ENCODE results near the gene IL9. TPM values are rescaled to one million over a fixed set of nuclear protein-coding genes. Genes with fewer than 3 reads are reported as not detected.
A peak's percentile ranks its signal among the peaks of the same experiment; 100 is the strongest.

Gene IL9
- polyA plus RNA-seq (2013, experiment 1 of 2; ENCODE audit: insufficient read length): not detected
- polyA plus RNA-seq (2013, experiment 2 of 2; ENCODE audit: insufficient read length): not detected

- DNase-seq: no peak
These were observed at the start of gene IL9 for GRCh38 chr5:135895474-135896006. IL9 (minus strand) TSS chr5:135895841; CDS start chr5:135895816, 25 bp downstream.

DNA sequence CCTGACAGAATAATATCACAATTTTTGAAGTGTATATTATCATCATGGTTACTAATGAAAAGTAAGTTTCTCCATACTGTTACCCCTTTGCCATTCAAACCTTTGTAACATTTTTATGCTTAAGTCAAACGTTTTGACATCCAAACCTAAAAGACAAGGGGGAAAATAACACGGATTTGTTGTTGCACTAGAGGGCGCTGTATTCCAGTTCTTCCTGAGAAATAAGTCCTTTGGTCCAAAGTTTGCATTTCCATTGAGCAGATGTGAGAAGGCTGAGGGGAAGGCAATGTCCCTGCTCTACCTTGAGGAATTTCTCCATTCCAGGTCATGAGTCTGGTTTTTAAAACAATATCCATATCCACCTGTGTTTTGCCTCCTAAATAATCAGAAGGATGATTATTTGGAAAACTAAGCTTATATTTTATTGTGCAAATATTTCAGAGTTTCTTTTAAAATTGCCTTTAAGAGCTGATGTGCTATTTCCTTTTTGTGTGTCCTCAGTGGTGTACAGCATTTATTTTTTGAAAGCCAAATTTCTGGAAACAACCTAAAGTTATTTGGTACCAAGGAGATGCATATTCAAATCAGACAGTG lies 49.4 kb upstream of the IL9 start:
- DNase-seq: peak; percentile 83

- DNase-seq: no peak
These were observed 48.9 kb upstream of the IL9 start for GRCh38 chr5:135944564-135944963.

GRCh38 chr5:135942202-135942771 lies 46.6 kb upstream of the IL9 start:
- DNase-seq: no peak

- DNase-seq: no peak
These were observed 46.1 kb upstream of the IL9 start for GRCh38 chr5:135941711-135942110.

DNA sequence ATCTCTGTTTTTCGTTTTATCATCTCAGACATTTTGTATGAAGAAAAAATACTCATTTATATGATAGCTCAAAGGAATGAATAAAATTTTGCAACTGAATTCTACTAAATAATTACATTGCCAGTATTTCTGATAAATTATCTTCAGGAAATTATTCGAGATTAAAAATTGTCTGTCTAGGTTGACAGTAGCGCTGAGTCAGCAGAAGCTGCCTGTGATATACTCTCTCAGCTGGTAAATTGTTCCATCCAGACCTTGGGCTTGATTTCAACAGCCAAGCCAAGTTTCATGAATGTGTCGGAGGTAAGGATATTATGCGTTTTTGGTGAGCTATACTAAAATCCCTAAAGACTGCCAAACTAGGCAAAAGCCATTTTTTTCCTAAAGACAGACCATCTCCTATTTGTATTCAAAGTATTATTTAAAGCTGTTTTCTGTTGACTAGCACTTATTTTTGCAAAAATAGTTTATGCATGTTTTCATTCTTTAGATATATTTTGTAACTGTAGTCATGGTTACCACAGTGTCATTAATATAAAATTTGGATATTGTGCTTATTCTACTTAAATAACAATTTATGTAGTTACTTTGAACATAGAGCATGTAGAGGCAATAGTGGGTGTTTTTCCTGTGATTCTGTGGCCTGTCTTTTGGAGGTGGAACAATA lies 41.7 kb upstream of the IL9 start:
- DNase-seq: no peak

DNA sequence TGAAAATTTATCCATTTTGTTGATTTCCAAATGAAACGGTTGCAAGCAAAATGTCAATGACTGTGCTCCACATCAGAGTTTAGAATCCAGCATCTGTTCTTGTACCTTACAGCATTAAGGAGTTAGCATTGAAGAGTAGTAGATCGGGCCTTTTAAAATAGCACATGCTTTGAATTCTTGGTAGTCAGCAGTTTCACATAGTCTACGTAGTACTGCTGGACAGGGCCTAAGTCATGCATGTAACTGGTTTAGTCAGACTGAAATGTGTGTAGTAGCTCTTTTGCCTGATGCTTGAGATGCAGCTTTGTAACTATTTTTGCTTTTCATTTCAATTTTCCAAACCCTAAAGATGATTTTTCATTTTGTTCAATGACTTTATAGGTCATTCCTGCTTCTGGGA lies 39.3 kb upstream of the IL9 start:
- DNase-seq: peak; percentile 37

GRCh38 chr5:135930949-135931295 lies 35.3 kb upstream of the IL9 start:
- DNase-seq: no peak

DNA sequence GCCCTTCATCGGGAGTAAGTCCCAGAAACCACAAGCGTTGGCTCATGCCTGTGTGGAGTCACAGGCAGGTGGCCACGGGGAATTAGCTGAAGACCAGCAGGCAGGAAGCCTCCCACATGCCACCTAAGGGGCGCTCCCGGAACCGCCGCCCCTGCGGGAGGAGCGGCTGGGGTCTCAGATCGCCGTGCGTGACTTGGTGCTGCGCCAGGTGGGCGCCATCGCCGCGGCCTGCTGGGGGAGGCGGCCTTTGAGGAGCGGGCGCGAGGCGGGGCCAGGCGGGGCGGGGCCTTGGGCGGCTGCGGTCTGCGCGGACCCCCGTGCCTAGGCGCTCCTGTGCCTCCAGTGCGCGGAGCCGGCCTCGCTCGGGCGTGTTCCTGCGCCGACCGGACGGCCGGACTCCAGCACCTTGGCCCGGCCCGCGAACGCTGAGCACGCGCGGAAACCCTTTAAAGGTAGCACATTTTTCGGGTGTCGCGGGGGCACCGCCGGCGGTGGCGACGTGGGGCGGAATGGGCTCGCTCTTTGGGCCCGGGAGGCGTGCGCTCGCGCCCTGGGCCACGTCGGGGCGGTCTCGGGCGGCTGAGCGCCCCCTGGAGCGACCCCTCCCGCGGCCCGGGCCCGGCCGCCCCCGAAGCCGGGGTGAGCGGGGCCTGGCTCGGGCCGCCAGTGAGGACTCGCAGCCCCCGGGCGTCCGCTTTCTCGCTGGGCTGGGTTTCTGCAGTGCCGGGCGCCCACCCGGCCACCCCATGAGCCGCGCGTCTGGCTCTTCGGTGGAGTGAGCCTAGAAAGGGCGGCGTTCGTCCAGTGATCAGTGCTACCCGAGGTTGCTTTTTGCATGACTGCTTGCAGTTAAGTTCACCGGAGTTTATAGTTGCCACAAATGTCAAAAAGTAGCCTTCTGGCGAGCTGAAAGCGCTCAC lies 34.6 kb upstream of the IL9 start:
- no peak for DNase-seq

DNA sequence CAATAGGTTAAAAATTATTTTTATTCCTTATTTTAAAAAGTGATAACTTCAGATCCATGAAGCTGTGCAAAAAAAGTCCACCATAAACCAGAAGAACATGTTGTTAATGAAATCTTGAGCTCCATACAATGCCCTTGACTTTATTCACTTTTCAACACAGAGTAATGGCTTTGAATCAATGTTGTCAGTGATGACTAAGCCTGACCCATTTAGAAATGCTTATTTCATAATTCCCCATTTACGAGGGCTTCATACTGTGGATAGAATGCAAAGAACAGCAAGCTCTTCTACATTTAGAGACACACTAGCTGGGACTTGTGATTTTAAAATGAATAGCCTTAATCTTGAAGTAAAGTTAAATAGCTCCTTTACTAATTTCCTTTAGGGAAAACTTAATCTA lies 25.7 kb upstream of the IL9 start:
- peak; percentile 6 for DNase-seq

DNA sequence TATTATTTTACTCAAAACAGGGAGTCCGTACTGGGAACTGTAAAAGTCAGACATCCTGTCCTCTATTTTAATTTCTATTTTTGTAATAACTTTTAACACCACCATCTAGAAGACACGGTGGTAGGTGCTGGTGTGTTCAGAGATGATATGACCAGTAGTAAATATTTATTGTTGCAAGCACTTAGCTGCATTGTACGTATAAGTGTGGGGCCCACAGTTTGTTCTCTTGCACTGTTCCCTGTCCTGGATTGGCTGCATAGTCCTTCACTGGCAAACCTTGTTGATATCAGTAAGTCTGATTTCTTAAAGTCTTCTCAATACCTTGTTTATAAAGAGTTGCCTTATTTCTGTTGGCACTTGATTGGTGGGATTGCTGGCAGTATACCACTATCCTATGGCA lies 24.6 kb upstream of the IL9 start:
- DNase-seq: no peak

DNA sequence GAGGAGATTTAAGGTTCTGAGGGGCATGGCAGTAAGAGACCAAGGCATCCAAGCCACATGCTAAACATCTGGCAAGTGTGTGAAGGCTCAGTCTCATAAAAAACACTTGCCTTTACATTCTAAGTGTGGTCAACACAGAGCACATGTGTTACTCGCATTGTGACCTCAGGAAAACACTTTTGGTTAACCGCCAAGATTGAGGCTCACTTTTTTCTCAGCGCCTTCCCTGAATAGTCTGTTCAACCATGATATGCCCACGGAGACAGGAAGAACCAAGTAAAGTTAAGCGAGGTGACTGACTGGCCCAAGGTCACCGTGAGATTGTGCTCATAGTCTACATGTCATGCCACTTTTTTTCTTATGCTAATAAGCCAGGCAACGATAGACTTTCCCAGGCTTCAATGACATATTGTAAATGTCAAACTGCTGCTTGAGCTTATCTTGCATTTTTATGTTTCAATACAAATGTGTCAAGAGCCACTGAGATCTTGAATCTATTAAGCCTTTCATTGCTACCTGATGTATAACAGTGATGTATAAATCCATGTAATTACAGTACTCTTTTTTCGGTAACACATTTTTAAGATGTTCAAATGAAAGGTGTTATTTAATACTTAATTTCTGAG lies 21.1 kb upstream of the IL9 start:
- no peak for DNase-seq

DNA sequence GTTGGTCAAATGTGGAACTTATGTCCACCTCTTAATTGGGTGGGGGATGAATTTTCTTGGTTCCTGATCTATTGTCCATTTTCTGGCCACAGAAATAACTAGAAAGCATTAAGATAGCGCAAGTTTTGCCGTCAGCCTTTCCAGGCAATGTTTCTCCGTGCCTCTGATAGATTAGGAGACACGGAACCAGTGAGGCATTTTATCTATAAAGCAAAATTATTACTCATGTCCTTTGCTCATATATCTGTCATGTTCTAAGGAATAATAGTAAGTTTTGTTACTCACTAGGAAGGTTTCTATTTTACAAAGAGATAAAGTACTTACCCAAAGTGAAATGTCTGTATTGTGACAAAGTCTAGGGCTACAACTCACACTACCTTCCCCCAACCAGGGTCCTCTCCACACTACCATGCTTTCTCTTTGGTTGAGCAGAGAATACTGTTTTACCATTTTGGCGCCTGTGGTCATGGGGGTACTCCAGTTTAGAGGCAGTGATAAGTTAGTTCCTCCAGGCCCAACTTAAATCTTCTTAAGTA lies 19.9 kb upstream of the IL9 start:
- no peak for DNase-seq

DNA sequence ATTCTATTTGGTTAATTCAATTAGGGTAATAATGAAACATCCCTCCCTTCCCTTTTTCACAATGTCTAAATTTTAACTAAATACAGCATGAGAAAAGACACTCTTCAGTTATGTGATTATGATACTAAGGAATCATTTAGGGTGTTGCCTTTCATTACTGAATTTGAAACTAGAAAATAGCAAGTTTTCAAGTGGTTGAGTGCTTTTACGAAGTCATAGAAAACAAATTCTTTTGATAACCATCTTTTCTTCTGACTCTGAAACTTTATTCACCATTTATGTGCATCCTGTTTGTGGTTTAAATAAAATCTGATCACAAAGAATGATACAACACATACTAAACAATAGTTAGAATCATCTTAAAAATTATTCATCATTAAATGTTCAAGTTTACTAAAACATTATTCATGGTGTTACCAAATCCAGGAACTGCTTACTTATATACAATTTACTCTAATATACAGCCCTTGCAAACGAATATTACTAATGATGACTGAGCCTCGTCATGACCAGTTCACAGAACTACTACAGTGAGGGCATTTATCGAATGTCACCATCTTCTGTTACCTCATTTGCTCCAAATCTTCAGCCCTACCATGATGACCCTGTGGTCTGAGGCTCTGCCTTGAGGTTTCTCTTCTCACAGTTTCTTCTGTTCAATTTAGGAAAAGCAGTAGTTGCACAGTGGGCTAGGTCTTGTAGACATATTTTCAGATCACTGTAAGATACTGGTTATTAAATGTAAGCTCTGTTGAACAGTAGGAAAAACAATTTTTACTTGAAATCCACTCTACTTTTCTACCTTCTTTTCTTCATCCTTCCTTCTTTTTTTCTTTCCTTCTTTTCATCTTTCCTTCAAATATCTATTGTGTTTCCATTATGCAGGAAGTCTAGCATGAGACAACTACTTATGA lies 18.3 kb upstream of the IL9 start:
- DNase-seq: no peak

GRCh38 chr5:135905144-135905543 lies 9.5 kb upstream of the IL9 start:
- DNase-seq: no peak

GRCh38 chr5:135901633-135902032 lies 6.0 kb upstream of the IL9 start:
- no peak for DNase-seq

- DNase-seq: no peak
These were observed 4.6 kb upstream of the IL9 start for GRCh38 chr5:135900276-135900675.

GRCh38 chr5:135898651-135899050 lies 3.0 kb upstream of the IL9 start:
- DNase-seq: no peak

GRCh38 chr5:135894789-135895188 lies 852 bp downstream of the IL9 start:
- no peak for DNase-seq

DNA sequence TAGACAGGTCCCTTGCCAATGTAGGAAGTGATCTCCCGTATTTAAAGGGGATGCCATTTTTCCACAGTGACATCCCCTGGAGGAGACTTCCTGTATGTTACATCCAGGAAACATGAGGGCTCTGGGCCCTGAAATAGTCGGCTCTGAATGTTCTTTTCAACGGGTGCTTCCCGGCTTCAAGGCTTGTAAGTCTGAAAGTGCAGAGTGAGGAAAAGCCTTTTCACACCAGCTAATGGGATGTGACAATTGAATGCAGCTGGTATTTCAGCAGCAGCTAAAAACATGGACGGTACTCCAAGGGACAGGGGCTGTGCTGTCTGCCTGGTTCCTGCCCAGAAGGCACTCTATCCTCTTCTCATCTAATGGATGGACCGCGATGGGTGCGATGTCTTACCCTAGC lies 1.4 kb downstream of the IL9 start:
- DNase-seq: no peak

DNA sequence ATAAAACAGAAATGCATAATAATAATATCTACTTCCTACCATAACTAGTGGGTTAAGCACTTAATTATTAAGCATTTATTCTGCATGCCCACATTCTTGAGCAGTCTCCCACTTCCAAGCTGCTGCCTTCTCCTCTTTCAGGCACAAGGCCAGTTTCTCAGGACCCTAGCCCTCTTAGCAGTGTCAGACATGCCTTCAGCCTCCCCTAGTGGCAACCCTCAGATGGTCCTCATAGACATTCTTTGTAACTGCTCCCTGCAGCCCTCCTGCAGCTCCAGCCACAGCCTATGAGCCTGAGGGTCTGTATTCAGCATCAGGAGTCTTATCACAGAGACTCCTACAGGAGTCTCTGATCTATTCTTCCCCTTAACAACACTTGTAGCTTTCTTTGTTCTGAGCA lies 3.9 kb downstream of the IL9 start:
- peak; percentile 4 for DNase-seq

Measured in fibroblast of skin of back (primary cell).